ENCODE measurements around the gene LIAS. TPM values are rescaled to one million over a fixed set of nuclear protein-coding genes. Genes with fewer than 3 reads are reported as not detected.
"Not testable (repeated sequence)": the region's sequence is repeated elsewhere in the genome, so short reads cannot be mapped to it uniquely, and the experiment has no call there.

LIAS gene
- total and polyA plus RNA-seq, 2 of the 13 experiments (the other 11 are each of a cell fraction or from before 2014, with no cell fraction given): 16.0 to 16.6 TPM

GRCh38 chr4:39411561-39411960 is 47.3 kb upstream of the LIAS start:
- CTCF ChIA-PET (ENCODE audit: low intra/inter-chr PET ratio, low total read pairs); H3K36me3 ChIP-seq (replicated peaks in 1 of 2; ENCODE audit: control insufficient read depth in 1 of 2, insufficient read depth in 2 of 2, low read length in 2 of 2); ATAC-seq; BruUV-seq (replicated peaks); DNase-seq (ENCODE audit: low spot score); H3K27me3 ChIP-seq (ENCODE audit: control insufficient read depth in 1 of 2, insufficient read depth in 2 of 2, low read length in 2 of 2); H2AFZ ChIP-seq (ENCODE audit: low read length); FAIRE-seq; H3K9me3 ChIP-seq (ENCODE audit: low read length); H4K20me1 ChIP-seq (ENCODE audit: insufficient read depth, low read length); TF ChIP-seq CREB1 (IDR thresholded peaks at IDR 0.05): not testable (repeated sequence)
- peak overlapping the region; percentile 96 for H3K27ac ChIP-seq (ENCODE audit: extremely low read length, insufficient read depth, low read length)
- peaks cover 96% of the 10 kb centered on the region for H3K79me2 ChIP-seq (ENCODE audit: insufficient read depth, low read length)
- peak overlapping the region; percentile 62 to 99 (median 75) for H3K4me3 ChIP-seq (replicated peaks in 1 of 3; ENCODE audit: insufficient read depth in 1 of 3, low read depth in 2 of 3, low read length in 3 of 3)
- intact Hi-C loops (cut with micrococcal nuclease; ENCODE audit: unreplicated experiment): loop anchor here (2.0 to 10.0 kb wide), 2 partner anchors 47 to 227 kb away; partner anchors contain the start of genes LIAS, RPL9 and WDR19
- peaks cover 42% of the 10 kb centered on the region for H3K4me1 ChIP-seq (ENCODE audit: insufficient read depth, low read length)
- H3K9ac ChIP-seq (ENCODE audit: insufficient read depth, low read depth, low read length): peak overlapping the region; percentile 35; the same call in 1 of the 2 replicates
- POLR2A ChIA-PET: interaction anchor here (1.2 to 11.5 kb wide), 4 partner anchors 16 to 286 kb away, joined by 4 to 121 read pairs (median 8); partner anchors contain the start of genes LIAS, RPL9 and UBE2K
- in situ Hi-C loops (cut with HindIII; ENCODE audit: extremely low pct_ligation_motif_present, low pct_unique_long_range_greater_than_20kb): loop anchor here (10.0 kb wide), 1 partner anchor 47 kb away; the partner anchor contains the start of gene RFC1
- TF ChIP-seq ZNF121 (CRISPR knock-in tag; IDR thresholded peaks at IDR 0.05) (peak; percentile 94), ZNF441 (CRISPR knock-in tag; IDR thresholded peaks at IDR 0.05; ENCODE audit: borderline replicate concordance) (0 out of 2 replicates have a peak, but pooled peaks have one; percentile 2), RCOR2 (CRISPR knock-in tag; IDR thresholded peaks at IDR 0.05) (0 out of 2 replicates have a peak, but pooled peaks have one; percentile 39), ZNF770 (CRISPR knock-in tag; IDR thresholded peaks at IDR 0.05) (peak; percentile 42; the same call in 1 of the 2 replicates), CREB1 (CRISPR knock-in tag; IDR thresholded peaks at IDR 0.05) (0 out of 2 replicates have a peak, but pooled peaks have one; percentile 18), ZNF224 (CRISPR knock-in tag; IDR thresholded peaks at IDR 0.05) (0 out of 2 replicates have a peak, but pooled peaks have one; percentile 41), ZNF687 (CRISPR knock-in tag; IDR thresholded peaks at IDR 0.05) (peak; percentile 48), AFF4 (CRISPR knock-in tag; IDR thresholded peaks at IDR 0.05) (0 out of 2 replicates have a peak, but pooled peaks have one; percentile 3)
- WGBS (ENCODE audit: low lambda C conversion rate): 20% methylated on average over 8 of the region's 8 CpGs
- H3K4me2 ChIP-seq (ENCODE audit: low read depth, low read length): peak overlapping the region; percentile 83

Data from HepG2 (cell line).